Thoracic aorta (tissue), 2 donors: ENCODE measurements around the gene GNG14. TPM values are rescaled to one million over a fixed set of nuclear protein-coding genes. Genes with fewer than 3 reads are reported as not detected.
"Not testable (repeated sequence)": the region's sequence is repeated elsewhere in the genome, so short reads cannot be mapped to it uniquely, and the experiment has no call there.

Experiments
- ATAC-seq: fragments of 150-250 bp; one replicate; pipeline ENCODE4 v1.8.0; 2017; ENCODE audit warnings: low read depth; ENCODE audit not compliant: insufficient number of reproducible peaks, low FRiP score
- DNase-seq: peaks from one replicate; pipeline ENCODE4 v3.0.0-alpha.2; 2020; ENCODE audit warnings: low spot score
- H3K27ac ChIP-seq, 2 donors: fragments of 200-600 bp; sonication (generic); 1 replicate in 1 of 2; 2 replicates in 1 of 2; pipeline ENCODE4 v1.5.1; 2016; ENCODE audit warnings: mild to moderate bottlenecking in 2 of 2, moderate library complexity in 2 of 2
- H3K27me3 ChIP-seq: fragments of 200-600 bp; sonication (generic); replicated peaks from 2 replicates; pipeline ENCODE4 v1.6.0; 2016; ENCODE audit warnings: mild to moderate bottlenecking; ENCODE audit not compliant: insufficient read depth
- H3K36me3 ChIP-seq: fragments of 200-600 bp; sonication (generic); one replicate; pipeline ENCODE4 v1.5.1; 2016
- H3K4me1 ChIP-seq, 2 donors: fragments of 200-600 bp; sonication (generic); 1 replicate in 1 of 2; 2 replicates in 1 of 2; pipeline versions ENCODE4 v1.5.1 to v1.6.0; 2016; ENCODE audit warnings: low read depth in 2 of 2, mild to moderate bottlenecking in 1 of 2; ENCODE audit not compliant: control insufficient read depth in 1 of 2
- H3K4me3 ChIP-seq: fragments of 200-600 bp; sonication (generic); 2 replicates; pipeline ENCODE4 v1.5.1; 2016; ENCODE audit warnings: mild to moderate bottlenecking
- H3K9me3 ChIP-seq: fragments of 200-600 bp; sonication (generic); 2 replicates; pipeline ENCODE4 v1.5.1; 2016
- total RNA-seq, 2 donors: library from RNA; depleted of rRNA; stranded (reverse); fragments of >200 nt; gene quantifications; one replicate each; pipeline versions ENCODE4 v1.1.0 to v1.2.3, GENCODE V29; 2016
- TF ChIP-seq, protein P1 (sequence below): fragments of 200-600 bp; sonication (generic); IDR thresholded peaks from one replicate; pipeline ENCODE4 v1.5.1; 2019; ENCODE audit warnings: antibody characterized with exemption

Gene GNG14
- not detected for total RNA-seq

DNA sequence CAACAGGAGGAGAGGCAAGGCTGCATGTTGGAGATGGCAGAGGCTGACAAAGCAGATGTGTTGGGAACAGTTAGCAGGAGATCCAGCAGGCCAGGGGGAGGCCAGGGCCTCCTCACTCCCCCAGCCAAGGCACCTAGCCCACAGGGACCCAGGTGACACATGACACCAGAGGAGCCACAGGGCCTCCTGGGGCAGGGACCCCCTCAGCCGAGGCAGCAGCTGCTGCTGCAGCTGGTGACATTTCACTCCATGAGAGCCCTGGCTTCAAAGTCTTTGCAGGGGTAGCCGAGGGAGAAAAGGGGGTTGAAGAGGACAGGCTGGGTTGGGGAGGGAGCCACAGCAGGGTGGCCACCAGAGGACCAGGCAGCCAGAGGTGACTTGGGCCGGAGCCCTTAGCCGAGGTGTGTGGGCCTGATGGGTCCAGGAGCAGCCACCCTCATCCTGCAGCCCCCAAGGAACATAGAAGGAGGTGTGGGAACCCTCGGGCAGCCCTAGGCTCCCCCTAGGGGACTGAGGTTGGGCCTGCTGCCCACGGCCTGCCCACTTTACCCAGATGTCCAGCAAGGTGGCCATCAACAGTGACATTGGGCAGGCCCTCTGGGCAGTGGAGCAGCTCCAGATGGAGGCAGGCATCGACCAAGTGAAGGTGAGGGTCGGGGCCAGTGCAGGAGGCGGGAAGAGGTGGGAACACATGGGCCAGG is at the start of gene GNG14:
TSS of gene GNG14 (plus strand) at position 503 of the 701 bp plus-strand sequence. CDS start at position 554, 51 bp downstream.
- no peaks in the 10 kb centered on the region for H3K27me3 ChIP-seq
- TF ChIP-seq, protein P1, sequence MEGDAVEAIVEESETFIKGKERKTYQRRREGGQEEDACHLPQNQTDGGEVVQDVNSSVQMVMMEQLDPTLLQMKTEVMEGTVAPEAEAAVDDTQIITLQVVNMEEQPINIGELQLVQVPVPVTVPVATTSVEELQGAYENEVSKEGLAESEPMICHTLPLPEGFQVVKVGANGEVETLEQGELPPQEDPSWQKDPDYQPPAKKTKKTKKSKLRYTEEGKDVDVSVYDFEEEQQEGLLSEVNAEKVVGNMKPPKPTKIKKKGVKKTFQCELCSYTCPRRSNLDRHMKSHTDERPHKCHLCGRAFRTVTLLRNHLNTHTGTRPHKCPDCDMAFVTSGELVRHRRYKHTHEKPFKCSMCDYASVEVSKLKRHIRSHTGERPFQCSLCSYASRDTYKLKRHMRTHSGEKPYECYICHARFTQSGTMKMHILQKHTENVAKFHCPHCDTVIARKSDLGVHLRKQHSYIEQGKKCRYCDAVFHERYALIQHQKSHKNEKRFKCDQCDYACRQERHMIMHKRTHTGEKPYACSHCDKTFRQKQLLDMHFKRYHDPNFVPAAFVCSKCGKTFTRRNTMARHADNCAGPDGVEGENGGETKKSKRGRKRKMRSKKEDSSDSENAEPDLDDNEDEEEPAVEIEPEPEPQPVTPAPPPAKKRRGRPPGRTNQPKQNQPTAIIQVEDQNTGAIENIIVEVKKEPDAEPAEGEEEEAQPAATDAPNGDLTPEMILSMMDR, result no peak
- no peak within 1 kb of the TSS for H3K27ac ChIP-seq
- ATAC-seq, result no peak
- H3K36me3 ChIP-seq, result no peaks in the 10 kb centered on the region
- no peak for DNase-seq
- no peak within 1 kb of the TSS for H3K4me3 ChIP-seq
- no peaks in the 10 kb centered on the region for H3K4me1 ChIP-seq
- no peaks in the 10 kb centered on the region for H3K9me3 ChIP-seq

DNA sequence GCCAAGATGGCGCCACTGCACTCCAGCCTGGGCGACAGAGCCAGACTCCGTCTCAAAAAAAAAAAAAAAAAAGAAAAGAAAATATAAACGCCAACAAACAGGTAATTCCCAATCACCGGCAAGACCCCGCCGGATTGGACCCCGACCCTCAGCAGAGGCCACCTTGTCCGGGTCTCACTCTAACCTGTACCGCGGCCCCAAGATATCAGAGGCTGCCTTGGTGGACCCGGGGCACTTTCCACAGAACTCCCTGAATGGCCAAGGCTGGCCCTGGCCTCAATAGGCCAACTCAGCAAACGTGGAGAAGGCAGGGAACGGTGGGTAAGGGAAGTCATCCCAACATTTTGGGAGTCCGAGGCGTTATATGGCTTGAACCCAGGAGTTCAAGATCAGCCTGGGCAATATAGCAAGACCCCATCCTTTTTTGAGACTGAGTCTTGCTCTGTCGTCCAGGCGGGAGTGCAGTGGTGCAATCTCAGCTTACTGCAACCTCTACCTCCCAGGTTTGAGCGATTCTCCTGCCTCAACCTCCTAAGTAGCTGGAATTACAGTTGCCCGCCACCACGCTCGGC is 49.1 kb upstream of the GNG14 start:
- Histone ChIP-seq H3K27me3 (no peaks in the 10 kb centered on the region), H3K27ac (no peak overlapping the region), H3K36me3 (no peaks in the 10 kb centered on the region), H3K9me3 (no peaks in the 10 kb centered on the region), H3K4me3 (no peak overlapping the region), H3K4me1 (peaks cover 3 to 5% of the 10 kb centered on the region in 2 donors)
- ATAC-seq (no peak), DNase-seq (no peak)
- TF ChIP-seq, protein P1, result no peak

DNA sequence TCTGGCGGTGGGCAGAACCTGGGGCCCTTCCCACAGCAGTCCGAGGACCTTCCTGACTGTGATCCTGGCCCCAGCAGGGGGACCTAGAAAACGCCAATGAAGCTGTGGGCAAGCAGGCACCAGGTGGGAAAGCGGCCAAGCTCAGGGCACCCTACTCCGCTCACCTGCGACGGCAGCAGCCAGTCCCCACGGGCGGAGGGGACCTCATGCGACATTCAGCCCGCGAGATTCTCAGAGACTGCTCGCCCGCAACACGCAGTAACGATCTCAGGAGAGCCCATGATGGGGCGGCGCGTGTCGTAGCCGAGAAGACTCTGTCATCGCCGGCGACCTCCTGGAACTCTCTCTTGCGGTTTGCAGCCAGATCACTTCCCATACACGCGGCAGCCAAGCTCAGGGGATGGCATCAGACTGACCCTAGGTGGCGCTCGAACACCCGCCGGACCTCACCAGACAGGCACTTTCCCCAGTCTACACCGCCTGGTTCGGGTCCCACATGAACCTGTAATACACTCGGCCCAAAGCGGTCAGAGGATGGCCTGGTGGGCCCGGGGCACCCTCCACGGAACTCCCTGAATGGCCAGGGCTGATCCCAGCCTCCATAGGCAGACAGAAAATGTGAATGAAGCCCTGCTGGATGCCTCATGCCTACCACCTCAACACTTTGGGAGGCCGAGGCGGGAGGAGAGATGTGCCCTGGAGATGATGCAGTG is 47.7 kb upstream of the GNG14 start:
- no peak overlapping the region for H3K27ac ChIP-seq
- TF ChIP-seq, protein P1, result peak; percentile 77
- DNase-seq, result peak; percentile 45
- no peaks in the 10 kb centered on the region for H3K36me3 ChIP-seq
- peak overlapping the region; percentile 56 for H3K4me3 ChIP-seq
- H3K27me3 ChIP-seq, result no peaks in the 10 kb centered on the region
- H3K9me3 ChIP-seq, result no peaks in the 10 kb centered on the region
- peak; percentile 58 for ATAC-seq
- H3K4me1 ChIP-seq, result peaks cover 3 to 5% of the 10 kb centered on the region in 2 donors

DNA sequence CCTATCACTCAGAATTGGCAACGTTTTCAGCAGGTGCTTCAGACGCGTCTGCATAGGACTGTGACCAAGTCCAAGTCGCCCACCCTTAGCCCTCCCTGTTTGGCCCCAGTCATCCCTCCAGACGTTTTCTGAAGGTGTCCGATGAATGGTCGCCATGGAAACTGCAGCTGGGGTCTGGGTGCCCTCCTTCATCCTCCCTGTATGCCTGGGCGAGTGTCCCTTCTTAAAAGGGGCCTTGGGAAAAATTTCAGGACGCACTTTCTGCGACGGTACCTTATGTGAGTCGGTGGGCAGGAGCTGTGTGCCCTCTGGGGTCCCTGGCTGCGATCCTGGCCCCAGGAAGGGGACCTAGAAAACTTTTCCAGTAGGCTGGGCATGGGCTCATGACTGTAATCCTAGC is 46.3 kb upstream of the GNG14 start:
- no peaks in the 10 kb centered on the region for H3K9me3 ChIP-seq
- peaks cover 3 to 5% of the 10 kb centered on the region in 2 donors for H3K4me1 ChIP-seq
- DNase-seq (no peak), ATAC-seq (no peak)
- H3K27ac ChIP-seq, result no peak overlapping the region
- TF ChIP-seq, protein P1, result no peak
- no peak overlapping the region for H3K4me3 ChIP-seq
- no peaks in the 10 kb centered on the region for H3K36me3 ChIP-seq
- no peaks in the 10 kb centered on the region for H3K27me3 ChIP-seq

DNA sequence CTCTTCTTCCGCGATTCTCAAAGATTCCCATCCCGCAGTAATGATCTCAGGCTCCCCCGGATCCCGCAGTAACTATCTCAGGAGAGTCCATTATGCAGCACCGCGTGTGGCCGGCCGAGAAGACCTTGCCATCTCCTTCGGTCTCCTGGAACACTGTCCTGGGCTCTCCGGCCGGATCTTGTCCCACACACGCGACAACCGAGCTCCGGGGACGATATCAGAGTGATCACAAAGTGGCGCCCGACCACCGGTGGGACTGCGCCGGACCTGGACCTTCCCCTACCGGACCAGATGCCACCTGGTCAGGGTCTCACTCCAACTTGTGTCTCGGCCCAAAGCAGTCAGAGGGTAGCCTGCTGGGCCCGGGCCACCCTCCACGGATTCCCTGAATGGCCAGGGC is 45.3 kb upstream of the GNG14 start:
- TF ChIP-seq, protein P1, result no peak
- Histone ChIP-seq H3K27ac (no peak overlapping the region), H3K4me1 (peaks cover 3 to 5% of the 10 kb centered on the region in 2 donors), H3K27me3 (no peaks in the 10 kb centered on the region), H3K4me3 (no peak overlapping the region), H3K9me3 (no peaks in the 10 kb centered on the region), H3K36me3 (no peaks in the 10 kb centered on the region)
- no peak for ATAC-seq
- DNase-seq, result no peak

DNA sequence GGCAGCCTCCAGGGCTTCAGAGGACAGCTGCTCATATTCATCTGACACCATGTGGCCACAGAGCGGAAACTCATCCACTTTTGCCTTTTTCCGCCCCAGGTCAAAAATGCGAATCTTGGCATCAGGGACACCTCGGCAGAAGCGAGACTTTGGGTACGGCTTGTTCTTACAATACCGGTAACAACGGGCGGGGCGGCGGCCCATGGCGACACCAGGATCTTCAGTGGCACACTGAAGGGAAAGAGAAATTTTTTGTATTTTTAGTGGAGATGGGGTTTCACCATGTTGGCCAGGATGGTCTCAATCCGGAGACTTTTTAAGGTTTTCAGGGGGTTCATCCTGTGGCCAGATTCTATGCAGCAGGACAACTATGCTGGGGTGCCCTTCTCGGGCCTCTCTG is 44.1 kb upstream of the GNG14 start:
- H3K4me1 ChIP-seq, result peaks cover 12 to 15% of the 10 kb centered on the region in 2 donors
- not testable (repeated sequence) for H3K4me3 ChIP-seq, H3K27ac ChIP-seq, H3K36me3 ChIP-seq, ATAC-seq, H3K9me3 ChIP-seq, DNase-seq, H3K27me3 ChIP-seq
